GM21447 (cell line): ENCODE measurements around the gene ST6GAL1.
"Not testable (repeated sequence)": the region's sequence is repeated elsewhere in the genome, so short reads cannot be mapped to it uniquely, and the experiment has no call there.

Experiments used
- ATAC-seq: cut with Tn5 transposase; IDR thresholded peaks from one replicate; pipeline ENCODE4 v1.9.1; 2021; ENCODE audit not compliant: unreplicated experiment

Gene ST6GAL1

GRCh38 chr3:186930143-186930640 lies at the start of gene ST6GAL1:
ST6GAL1 (plus strand) TSS chr3:186930526; CDS start chr3:187042704, 112,178 bp downstream.
- ATAC-seq, result peak; percentile 52

DNA sequence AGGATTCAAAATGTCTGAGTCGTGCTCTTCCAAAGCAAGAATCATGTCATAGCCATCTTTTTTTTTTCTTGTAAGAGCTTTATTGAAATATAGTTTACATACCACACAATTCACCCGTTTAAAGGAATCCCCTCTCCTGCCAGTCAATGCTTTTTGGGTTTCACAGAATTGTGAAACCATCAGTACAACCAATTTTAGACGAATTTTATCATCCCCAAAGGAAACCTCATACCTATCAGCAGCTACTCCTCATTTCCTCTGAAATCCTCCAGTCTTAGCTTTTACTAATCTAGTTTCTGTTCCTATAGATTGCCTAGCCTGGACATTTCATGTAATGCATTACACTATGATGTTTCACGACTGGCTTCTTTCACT lies 48.2 kb upstream of the ST6GAL1 start:
- no peak for ATAC-seq

DNA sequence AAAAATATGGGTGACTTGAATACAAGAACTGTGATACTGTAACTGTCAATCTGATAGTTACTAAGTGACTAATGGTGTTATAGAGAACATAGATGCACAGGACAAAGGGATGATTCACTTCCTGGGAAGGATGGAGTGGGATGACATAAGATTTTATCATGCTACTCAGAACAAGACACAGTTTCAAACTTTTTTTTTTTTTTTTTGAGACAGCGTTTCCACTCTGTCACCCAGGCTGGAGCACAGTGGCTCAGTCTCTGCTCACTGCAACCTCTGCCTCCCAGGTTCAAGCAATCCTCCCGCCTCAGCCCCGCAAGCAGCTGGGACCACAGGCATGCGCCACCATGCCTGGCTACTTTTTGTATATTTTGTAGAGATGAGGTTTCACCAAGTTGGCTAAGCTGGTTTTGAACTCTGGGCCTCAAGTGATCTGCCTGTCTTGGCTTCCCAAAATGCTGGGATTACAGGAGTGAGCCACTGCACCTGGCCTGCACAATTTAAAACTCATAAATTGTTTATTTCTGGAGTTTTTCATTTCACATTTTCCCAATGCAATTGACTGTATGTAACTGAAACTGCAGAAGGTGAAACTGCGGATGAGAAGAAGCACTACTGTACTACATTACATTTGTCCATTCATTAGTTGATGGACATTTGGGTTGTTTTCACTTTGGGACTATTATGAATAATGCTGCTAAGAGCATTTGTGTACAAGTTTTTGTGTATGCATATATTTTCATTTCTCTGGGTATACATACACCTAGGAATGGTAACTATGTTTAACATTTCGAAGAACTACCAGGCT lies 47.2 kb upstream of the ST6GAL1 start:
- no peak for ATAC-seq

DNA sequence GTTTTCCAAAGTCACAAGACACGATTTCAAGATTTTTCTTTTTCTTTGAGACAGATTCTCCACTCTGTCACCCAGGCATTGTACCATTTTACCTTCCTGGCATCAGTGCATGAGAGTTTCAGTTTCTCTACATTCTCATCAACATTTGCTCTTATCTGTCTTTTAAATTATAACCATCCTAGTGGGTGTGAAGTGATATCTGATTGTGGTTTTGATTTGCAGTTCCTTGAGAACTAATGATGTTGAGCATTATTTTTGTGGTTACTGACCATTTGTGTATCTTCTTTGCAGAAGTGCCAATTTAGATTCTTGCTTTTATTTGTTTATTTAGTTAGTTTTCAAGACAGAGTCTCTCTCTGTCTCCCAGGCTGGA lies 46.7 kb upstream of the ST6GAL1 start:
- no peak for ATAC-seq

GRCh38 chr3:186884868-186885267 lies 45.5 kb upstream of the ST6GAL1 start:
- not testable (repeated sequence) for ATAC-seq

DNA sequence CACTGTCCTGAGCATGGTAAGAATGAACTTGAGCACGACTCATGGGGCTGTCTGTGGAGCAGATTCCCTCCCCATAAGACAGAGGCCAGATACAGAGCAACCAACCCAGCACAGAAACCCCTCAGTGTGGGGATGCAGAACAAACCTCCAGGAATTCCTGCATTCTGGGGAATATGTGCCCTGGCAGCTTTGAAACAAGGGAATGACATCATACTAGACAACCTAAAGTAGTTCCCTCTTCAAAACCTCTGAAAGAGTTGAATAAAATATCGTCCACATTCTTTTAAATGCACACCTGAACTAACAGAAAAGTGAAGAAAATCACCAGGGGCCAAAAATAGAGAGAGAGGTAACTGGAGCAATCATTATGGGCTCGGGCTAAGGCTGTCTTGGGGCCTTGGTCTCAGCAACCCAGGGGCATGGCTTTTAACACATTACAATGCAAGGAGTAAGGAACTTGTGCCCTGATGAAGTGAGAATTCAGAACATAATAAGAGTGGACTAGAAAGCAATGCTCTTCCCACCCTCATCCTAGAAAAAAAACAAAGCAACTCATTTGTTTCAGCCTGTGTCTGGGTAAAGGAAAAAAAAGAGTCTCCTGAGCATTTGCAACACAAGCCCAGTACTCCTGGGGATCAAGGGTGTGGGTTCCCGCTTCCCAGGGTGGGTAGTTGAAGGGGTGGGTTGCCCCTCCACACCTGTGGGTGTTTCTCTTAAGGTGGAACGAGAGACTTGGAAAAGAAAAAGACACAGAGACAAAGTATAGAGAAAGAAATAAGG lies 43.9 kb upstream of the ST6GAL1 start:
- no peak for ATAC-seq

GRCh38 chr3:186887507-186887938 lies 42.8 kb upstream of the ST6GAL1 start:
- not testable (repeated sequence) for ATAC-seq

- ATAC-seq, result no peak
Observed at GRCh38 chr3:186888569-186888968, 41.8 kb upstream of the ST6GAL1 start.

DNA sequence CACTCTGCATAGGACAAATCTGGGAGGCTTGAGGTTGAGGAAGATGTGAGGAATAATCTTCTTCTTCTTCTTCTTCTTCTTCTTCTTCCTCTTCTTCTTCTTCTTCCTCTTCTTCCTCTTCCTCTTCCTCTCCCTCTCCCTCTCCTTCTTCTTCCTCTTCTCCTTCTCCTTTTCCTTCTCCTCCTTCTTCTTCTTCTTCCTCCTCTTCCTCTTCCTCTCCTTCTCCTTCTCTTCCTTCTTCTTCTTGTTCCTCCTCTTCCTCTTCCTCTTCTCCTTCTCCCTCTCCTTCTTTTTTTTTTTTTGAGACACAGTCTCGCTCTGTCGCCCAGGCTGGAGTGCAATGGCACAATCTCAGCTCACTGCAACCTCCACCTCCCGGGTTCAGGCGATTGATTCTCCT lies 40.6 kb upstream of the ST6GAL1 start:
- ATAC-seq, result not testable (repeated sequence)

DNA sequence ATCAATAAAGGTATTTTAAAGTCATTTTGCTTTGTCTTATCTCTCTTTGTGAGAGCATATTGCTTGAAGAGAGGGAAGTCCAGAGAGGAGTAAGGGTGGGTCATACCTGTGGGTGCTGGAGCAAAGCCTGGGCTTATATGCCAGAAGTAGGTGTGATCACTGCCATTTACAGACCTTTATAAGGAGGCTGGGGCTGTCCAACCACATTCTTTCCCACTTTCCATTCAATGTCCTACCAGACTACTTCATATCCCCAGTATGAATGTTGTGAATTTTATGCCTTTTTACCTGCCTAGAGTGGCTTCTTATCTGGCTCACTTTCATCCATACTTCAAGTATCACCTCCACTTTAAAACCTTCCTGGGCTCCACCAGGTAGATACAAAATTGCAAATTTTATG lies 39.4 kb upstream of the ST6GAL1 start:
- no peak for ATAC-seq

DNA sequence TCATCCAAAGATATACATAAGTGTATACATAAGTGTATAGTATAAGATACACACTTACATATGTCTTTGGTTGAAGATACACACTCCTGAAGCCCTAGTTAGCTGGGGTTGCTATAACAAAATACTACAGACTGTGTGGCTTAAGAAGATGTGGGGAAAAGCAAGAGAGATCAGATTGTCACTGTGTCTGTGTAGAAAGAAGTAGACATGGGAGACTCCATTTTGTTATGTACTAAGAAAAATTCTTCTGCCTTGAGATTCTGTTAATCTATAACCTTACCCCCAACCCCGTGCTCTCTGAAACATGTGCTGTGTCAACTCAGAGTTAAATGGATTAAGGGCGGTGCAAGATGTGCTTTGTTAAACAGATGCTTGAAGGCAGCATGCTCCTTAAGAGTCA lies 37.3 kb upstream of the ST6GAL1 start:
- ATAC-seq, result not testable (repeated sequence)

DNA sequence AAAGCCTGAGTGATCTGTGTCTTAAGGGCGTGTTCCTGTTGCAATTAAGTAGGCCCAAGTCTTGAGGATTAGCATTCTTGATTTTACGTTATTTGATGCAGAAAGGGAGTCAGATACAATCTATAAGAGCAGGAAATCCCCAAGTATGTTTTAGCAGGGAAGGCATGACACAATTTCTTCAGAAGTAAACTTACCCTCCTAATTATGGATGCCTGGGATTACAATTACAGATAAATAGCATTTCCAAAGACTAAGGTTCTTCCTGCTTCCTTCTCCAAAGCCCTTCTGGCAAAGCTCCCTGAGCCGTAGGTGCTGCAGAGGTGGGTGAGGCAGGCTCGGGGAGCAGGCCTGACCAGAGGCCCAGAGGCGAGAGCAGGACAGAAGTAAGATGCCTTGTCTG lies 34.9 kb upstream of the ST6GAL1 start:
- ATAC-seq, result no peak

DNA sequence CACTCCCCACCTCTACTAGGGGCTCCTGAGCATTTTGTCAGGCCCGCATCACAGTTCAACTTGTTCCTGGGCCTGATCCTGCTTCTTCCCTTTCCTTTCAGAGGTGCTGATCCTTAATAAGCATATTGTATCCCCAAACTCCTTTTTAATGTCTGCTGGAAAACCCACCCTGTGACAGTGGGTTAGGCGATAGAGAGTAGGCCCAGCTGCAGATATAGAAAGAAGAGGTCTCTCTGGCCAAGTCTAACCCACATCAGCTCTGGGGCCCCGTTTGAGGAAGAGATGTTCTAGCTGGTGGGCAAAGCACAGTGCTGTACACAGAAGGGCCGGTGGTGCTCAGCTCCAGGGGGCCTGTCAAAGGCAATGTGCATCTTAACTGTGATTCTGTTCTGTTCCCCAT lies 34.3 kb upstream of the ST6GAL1 start:
- ATAC-seq, result no peak

GRCh38 chr3:186896875-186897274 lies 33.5 kb upstream of the ST6GAL1 start:
- ATAC-seq, result no peak

DNA sequence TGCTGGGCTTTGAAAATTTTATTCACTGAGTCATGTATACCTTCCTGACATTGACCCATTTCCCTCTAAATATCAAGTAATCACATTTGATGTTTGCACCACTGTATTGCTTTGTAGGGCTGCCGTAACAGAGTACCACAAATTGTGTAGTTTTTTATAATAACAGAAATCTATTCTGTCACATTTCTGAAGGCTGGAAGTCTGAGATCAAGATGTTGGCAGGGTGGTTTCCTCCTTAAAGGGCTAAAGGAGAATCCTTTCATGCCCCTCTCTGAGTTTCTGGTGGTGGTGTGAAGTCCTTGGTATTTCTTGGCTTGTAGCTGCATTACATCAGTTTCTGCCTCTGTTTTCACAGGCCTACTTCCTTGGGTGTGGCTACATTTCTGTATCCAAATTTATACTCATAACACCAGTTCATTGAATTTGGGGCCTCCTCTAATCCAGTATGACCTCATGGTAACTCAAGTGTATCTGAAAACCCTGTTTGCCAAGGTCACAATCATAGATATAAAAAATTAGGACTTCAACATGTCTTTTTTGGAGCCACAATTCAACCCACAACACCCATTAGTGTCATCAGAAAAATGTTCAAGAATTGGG lies 29.1 kb upstream of the ST6GAL1 start:
- no peak for ATAC-seq

GRCh38 chr3:186902154-186902553 lies 28.2 kb upstream of the ST6GAL1 start:
- no peak for ATAC-seq

- no peak for ATAC-seq
Observed at GRCh38 chr3:186902713-186903112, 27.6 kb upstream of the ST6GAL1 start.

GRCh38 chr3:186903676-186904075 lies 26.6 kb upstream of the ST6GAL1 start:
- not testable (repeated sequence) for ATAC-seq

DNA sequence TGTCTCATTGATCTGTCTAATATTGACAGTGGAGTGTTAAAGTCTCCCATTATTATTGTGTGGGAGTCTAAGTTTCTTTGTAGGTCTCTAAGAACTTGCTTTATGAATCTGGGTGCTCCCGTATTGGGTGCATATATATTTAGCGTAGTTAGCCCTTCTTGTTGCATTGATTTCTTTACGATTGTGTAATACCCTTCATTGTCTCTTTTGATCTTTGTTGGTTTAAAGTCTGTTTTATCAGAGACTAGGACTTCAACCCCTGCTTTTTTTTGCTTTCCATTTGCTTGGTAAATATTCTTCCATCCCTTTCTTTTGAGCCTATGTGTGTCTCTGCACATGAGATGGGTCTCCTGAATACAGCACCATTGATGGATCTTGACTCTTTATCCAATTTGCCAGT lies 23.3 kb upstream of the ST6GAL1 start:
- not testable (repeated sequence) for ATAC-seq

DNA sequence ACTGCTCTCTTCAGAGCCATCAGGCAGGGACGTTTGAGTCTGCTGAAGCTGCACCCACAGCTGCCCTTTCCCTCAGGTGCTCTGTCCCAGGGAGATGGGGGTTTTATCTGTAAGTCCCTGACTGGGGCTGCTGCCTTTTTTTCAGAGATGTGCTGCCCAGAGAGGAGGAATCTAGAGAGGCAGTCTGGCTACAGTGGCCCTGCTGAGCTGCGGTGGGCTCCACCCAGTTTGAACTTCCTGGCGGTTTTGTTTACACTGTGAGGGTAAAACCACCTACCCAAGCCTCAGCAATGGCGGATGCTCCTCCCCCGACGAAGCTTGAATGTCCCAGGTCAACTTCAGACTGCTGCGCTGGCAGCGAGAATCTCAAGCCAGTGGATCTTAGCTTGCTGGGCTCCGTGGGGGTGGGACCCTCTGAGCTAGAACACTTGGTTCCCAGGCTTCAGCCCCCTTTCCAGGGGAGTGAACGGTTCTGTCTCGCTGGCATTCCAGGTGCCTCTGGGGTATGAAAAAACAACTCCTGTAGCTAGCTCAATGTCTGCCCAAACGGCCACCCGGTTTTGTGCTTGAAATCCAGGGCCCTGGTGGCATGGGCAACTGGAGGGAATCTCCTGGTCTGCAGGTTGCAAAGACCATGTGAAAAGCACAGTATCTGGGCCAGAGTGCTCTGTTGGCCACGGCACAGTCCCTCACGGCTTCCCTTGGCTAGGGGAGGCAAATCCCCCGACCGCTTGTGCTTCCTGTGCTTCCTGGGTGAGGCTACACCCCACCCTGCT lies 21.1 kb upstream of the ST6GAL1 start:
- ATAC-seq, result no peak
